ENCODE data around the gene OR2AJ1. TPM values are rescaled to one million over a fixed set of nuclear protein-coding genes. Genes with fewer than 3 reads are reported as not detected.

The OR2AJ1 gene
- total and polyA plus RNA-seq, 9 donors, result not detected

DNA sequence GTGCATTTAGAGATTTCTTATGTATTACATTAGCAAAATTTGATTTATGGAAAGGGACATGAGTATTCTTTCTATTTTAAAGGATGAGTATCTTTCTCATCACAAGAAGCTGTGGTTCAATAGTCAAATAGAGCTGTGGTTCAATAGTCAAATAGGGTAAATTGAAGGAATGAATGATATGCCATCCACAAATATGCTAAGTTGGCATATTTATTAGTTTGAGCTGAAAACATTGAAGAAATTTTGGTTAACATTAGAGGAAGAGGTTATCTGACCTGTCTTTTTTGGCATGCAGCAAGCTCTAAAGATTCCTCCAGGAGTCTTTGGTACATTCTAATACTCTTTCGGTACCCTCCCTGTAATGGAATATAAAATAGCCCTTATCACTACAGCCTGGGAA lies 28.7 kb downstream of the OR2AJ1 start:
- WGBS (ENCODE audit: insufficient coverage), result no CpG with 5 or more reads among the region's 1 CpG
- DNase-seq, result no peak

GRCh38 chr1:247961791-247962190 lies 37.1 kb downstream of the OR2AJ1 start:
- H3K4me1 ChIP-seq (ENCODE audit: control insufficient read depth, insufficient read depth, low read length), result no peaks in the 10 kb centered on the region
- peaks cover 11% of the 10 kb centered on the region for H3K9me3 ChIP-seq (replicated peaks; ENCODE audit: control insufficient read depth, low read depth, low read length)
- H3K27ac ChIP-seq (ENCODE audit: low read length), result no peak overlapping the region
- H3K4me3 ChIP-seq (ENCODE audit: low read length), result no peak overlapping the region
- DNase-seq, result no peak
- no peaks in the 10 kb centered on the region for H3K27me3 ChIP-seq (ENCODE audit: control insufficient read depth, insufficient read depth, low read length)
- WGBS (ENCODE audit: insufficient coverage), result no CpG with 5 or more reads among the region's 3 CpGs
- no peaks in the 10 kb centered on the region for H3K36me3 ChIP-seq (ENCODE audit: control insufficient read depth, insufficient read depth, low read length)

More for the DNA sequence above, 28.7 kb downstream of the OR2AJ1 start:
- H3K4me1 ChIP-seq (ENCODE audit: control insufficient read depth, insufficient read depth, low read length), result no peaks in the 10 kb centered on the region
- H3K36me3 ChIP-seq (ENCODE audit: control insufficient read depth, insufficient read depth, low read length), result no peaks in the 10 kb centered on the region
- H3K27ac ChIP-seq (ENCODE audit: low read length), result no peak overlapping the region
- peaks cover 22% of the 10 kb centered on the region for H3K9me3 ChIP-seq (replicated peaks; ENCODE audit: control insufficient read depth, low read depth, low read length)
- no peak overlapping the region for H3K4me3 ChIP-seq (ENCODE audit: low read length)
- H3K27me3 ChIP-seq (ENCODE audit: control insufficient read depth, insufficient read depth, low read length), result no peaks in the 10 kb centered on the region

DNA sequence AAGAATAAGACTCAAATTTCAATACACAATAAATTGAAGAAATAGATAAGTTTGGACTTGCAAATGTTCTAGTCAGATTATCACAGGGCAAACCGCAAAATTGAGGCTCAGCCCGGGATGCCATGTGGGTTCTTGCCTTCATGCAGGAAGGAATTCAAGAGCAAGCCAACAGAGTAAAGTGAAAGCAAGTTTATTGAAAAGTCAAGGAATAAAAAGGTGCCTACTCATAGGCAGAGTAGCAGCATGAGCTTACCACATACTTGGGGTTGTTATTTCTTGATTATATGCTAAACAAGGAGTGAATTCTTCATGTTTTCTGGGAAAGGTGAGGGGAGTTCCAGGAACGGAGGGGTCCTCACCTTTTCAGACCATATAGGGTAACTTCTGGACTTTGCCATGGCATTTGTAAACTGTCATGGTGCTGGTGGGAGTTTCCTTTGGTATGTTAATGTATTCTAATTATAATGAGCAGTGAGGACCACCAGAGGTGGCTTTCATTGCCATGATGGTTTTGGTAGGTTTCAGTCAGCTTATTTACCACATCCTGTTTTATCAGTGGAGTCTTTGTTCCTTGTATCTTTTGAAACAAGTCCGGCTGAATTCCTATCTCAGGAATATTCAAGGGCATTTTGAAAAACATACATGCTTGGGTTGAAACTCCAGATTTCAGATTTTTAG lies 38.4 kb downstream of the OR2AJ1 start:
- Histone ChIP-seq H3K4me3 (ENCODE audit: low read length) (no peak overlapping the region), H3K27ac (ENCODE audit: low read length) (no peak overlapping the region), H3K36me3 (ENCODE audit: control insufficient read depth, insufficient read depth, low read length) (no peaks in the 10 kb centered on the region), H3K27me3 (ENCODE audit: control insufficient read depth, insufficient read depth, low read length) (no peaks in the 10 kb centered on the region), H3K4me1 (ENCODE audit: control insufficient read depth, insufficient read depth, low read length) (no peaks in the 10 kb centered on the region), H3K9me3 (replicated peaks; ENCODE audit: control insufficient read depth, low read depth, low read length) (peaks cover 11% of the 10 kb centered on the region)
- no peak for DNase-seq
- WGBS (ENCODE audit: insufficient coverage), result 50% methylated on average over 1 of the region's 4 CpGs

DNA sequence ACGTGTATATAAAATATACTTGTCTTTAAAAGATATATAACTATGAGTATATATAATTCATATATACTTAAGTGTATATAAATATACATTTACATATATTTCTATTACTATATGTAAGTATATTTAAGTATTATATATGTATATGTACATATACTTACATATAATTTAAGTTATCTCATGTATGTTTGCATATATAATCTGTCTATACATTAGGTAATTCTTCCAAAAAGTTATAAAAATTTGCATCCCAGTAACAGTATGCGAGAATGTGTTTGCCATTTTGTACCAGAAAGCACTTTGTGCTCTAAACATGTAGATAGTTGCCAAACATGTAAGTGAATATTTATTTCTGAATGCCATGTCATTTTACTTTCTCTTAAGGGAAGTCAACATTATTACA lies 40.2 kb downstream of the OR2AJ1 start, which contains the start of gene OR2AK2:
TSS of gene OR2AK2 (plus strand) at position 301 of the 400 bp plus-strand sequence. CDS start 144 bp downstream, outside the sequence.
- no peaks in the 10 kb centered on the region for H3K27me3 ChIP-seq (ENCODE audit: control insufficient read depth, insufficient read depth, low read length)
- WGBS (ENCODE audit: insufficient coverage), result no CpG with 5 or more reads among the region's 2 CpGs
- H3K27ac ChIP-seq (ENCODE audit: low read length), result no peak within 1 kb of the TSS

DNA sequence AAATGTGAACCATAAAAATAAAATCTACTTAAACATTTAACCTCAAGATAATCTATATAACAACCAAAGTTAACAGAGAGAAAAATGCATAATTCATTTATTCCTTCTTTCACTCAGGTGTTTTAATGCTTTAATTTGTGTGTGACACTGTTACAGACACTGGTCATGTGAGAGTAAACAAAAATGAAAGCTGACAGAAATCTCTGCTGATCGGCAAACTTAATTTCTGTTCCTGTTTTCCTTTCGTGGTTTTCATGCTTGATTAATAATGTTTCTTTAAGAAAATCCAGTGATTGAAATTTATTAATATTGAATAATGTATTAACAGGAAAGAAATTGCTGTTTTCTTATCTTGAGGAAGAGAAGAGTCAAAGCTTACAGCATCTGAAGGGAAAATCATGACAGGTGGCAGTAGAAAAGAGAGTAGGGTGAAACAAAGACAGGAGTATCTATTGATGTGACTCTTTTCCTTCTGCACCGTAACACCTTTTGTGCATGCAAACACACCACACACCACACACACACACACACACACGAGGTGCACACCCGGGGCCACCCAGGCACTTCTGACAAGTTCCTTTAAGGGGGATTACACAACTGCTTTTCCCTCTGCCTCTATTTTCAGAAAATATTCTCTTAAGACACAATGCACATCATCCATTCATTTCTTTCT lies 42.0 kb downstream of the OR2AJ1 start:
- WGBS (ENCODE audit: insufficient coverage), result 0% methylated on average over 1 of the region's 5 CpGs
- H3K27me3 ChIP-seq (ENCODE audit: control insufficient read depth, insufficient read depth, low read length), result no peaks in the 10 kb centered on the region
- DNase-seq, result peak; percentile 7
- H3K9me3 ChIP-seq (replicated peaks; ENCODE audit: control insufficient read depth, low read depth, low read length), result peaks cover 18% of the 10 kb centered on the region
- no peak overlapping the region for H3K27ac ChIP-seq (ENCODE audit: low read length)
- H3K4me1 ChIP-seq (ENCODE audit: control insufficient read depth, insufficient read depth, low read length), result no peaks in the 10 kb centered on the region
- no peak overlapping the region for H3K4me3 ChIP-seq (ENCODE audit: low read length)
- H3K36me3 ChIP-seq (ENCODE audit: control insufficient read depth, insufficient read depth, low read length), result no peaks in the 10 kb centered on the region

More for the DNA sequence above, 40.2 kb downstream of the OR2AJ1 start, which contains the start of gene OR2AK2:
- Histone ChIP-seq H3K36me3 (ENCODE audit: control insufficient read depth, insufficient read depth, low read length) (no peaks in the 10 kb centered on the region), H3K9me3 (replicated peaks; ENCODE audit: control insufficient read depth, low read depth, low read length) (peaks cover 13% of the 10 kb centered on the region), H3K4me3 (ENCODE audit: low read length) (no peak within 1 kb of the TSS), H3K4me1 (ENCODE audit: control insufficient read depth, insufficient read depth, low read length) (no peaks in the 10 kb centered on the region)
- no peak for DNase-seq

Other genes with a start within 250 kb of the OR2AJ1 start
- not detected for gene OR13G1, start 245.2 kb upstream of the OR2AJ1 start, total RNA-seq
- under 1 TPM in 1 of 8 donors, not detected in 7; 0.08 TPM for gene OR13G1, start 245.2 kb upstream of the OR2AJ1 start, polyA plus RNA-seq (ENCODE audit: insufficient read depth in 1 of 8, insufficient read length in 8 of 8, low replicate concordance in 1 of 8)
- gene OR6F1, start 208.2 kb upstream of the OR2AJ1 start, total RNA-seq, result not detected
- not detected for gene OR6F1, start 208.2 kb upstream of the OR2AJ1 start, polyA plus RNA-seq (ENCODE audit: insufficient read depth in 1 of 8, insufficient read length in 8 of 8, low replicate concordance in 1 of 8)
- gene OR14K1, start 186.3 kb upstream of the OR2AJ1 start, total RNA-seq, result not detected
- gene OR14K1, start 186.3 kb upstream of the OR2AJ1 start, polyA plus RNA-seq (ENCODE audit: insufficient read depth in 1 of 8, insufficient read length in 8 of 8, low replicate concordance in 1 of 8), result not detected
- not detected for gene OR14A2, start 176.7 kb upstream of the OR2AJ1 start, total RNA-seq
- gene OR14A2, start 176.7 kb upstream of the OR2AJ1 start, polyA plus RNA-seq (ENCODE audit: insufficient read depth in 1 of 8, insufficient read length in 8 of 8, low replicate concordance in 1 of 8), result not detected
- not detected for gene OR1C1, start 164.3 kb upstream of the OR2AJ1 start, total RNA-seq
- gene OR1C1, start 164.3 kb upstream of the OR2AJ1 start, polyA plus RNA-seq (ENCODE audit: insufficient read depth in 1 of 8, insufficient read length in 8 of 8, low replicate concordance in 1 of 8), result not detected
- not detected for gene OR14A16, start 100.8 kb upstream of the OR2AJ1 start, total RNA-seq
- not detected for gene OR14A16, start 100.8 kb upstream of the OR2AJ1 start, polyA plus RNA-seq (ENCODE audit: insufficient read depth in 1 of 8, insufficient read length in 8 of 8, low replicate concordance in 1 of 8)
- not detected for gene OR11L1, start 83.0 kb upstream of the OR2AJ1 start, total RNA-seq
- not detected for gene OR11L1, start 83.0 kb upstream of the OR2AJ1 start, polyA plus RNA-seq (ENCODE audit: insufficient read depth in 1 of 8, insufficient read length in 8 of 8, low replicate concordance in 1 of 8)
- 1.6 TPM for gene TRIM58, start 67.7 kb upstream of the OR2AJ1 start, total RNA-seq
- 1 to 10 TPM; 1.4 to 6.4 (median 3.6) TPM for gene TRIM58, start 67.7 kb upstream of the OR2AJ1 start, polyA plus RNA-seq (ENCODE audit: insufficient read depth in 1 of 8, insufficient read length in 8 of 8, low replicate concordance in 1 of 8)
- 0.27 TPM for gene OR2W3, start 29.3 kb upstream of the OR2AJ1 start, total RNA-seq
- gene OR2W3, start 29.3 kb upstream of the OR2AJ1 start, polyA plus RNA-seq (ENCODE audit: insufficient read depth in 1 of 8, insufficient read length in 8 of 8, low replicate concordance in 1 of 8), result 1 to 10 TPM in 4 of 8 donors, under 1 TPM in 4; 0.68 to 1.5 (median 1.0) TPM
- not detected for gene OR2T8, start 4.6 kb upstream of the OR2AJ1 start, total RNA-seq
- under 1 TPM in 3 of 8 donors, not detected in 5; 0.12 to 0.27 (median 0.14) TPM for gene OR2T8, start 4.6 kb upstream of the OR2AJ1 start, polyA plus RNA-seq (ENCODE audit: insufficient read depth in 1 of 8, insufficient read length in 8 of 8, low replicate concordance in 1 of 8)
- not detected for gene OR2L8, start 24.0 kb downstream of the OR2AJ1 start, total RNA-seq
- not detected for gene OR2L8, start 24.0 kb downstream of the OR2AJ1 start, polyA plus RNA-seq (ENCODE audit: insufficient read depth in 1 of 8, insufficient read length in 8 of 8, low replicate concordance in 1 of 8)
- not detected for gene OR2AK2, start 40.3 kb downstream of the OR2AJ1 start, total RNA-seq
- not detected for gene OR2AK2, start 40.3 kb downstream of the OR2AJ1 start, polyA plus RNA-seq (ENCODE audit: insufficient read depth in 1 of 8, insufficient read length in 8 of 8, low replicate concordance in 1 of 8)
- gene OR2L5, start 88.8 kb downstream of the OR2AJ1 start, total RNA-seq, result not detected
- gene OR2L5, start 88.8 kb downstream of the OR2AJ1 start, polyA plus RNA-seq (ENCODE audit: insufficient read depth in 1 of 8, insufficient read length in 8 of 8, low replicate concordance in 1 of 8), result not detected
- 0.04 TPM for gene OR2L2, start 105.2 kb downstream of the OR2AJ1 start, total RNA-seq
- gene OR2L2, start 105.2 kb downstream of the OR2AJ1 start, polyA plus RNA-seq (ENCODE audit: insufficient read depth in 1 of 8, insufficient read length in 8 of 8, low replicate concordance in 1 of 8), result under 1 TPM in 2 of 8 donors, not detected in 6; 0.04 to 0.16 TPM
- not detected for gene OR2L3, start 121.9 kb downstream of the OR2AJ1 start, total RNA-seq
- gene OR2L3, start 121.9 kb downstream of the OR2AJ1 start, polyA plus RNA-seq (ENCODE audit: insufficient read depth in 1 of 8, insufficient read length in 8 of 8, low replicate concordance in 1 of 8), result not detected
- not detected for gene OR2L13, start 170.3 kb downstream of the OR2AJ1 start, total RNA-seq
- not detected for gene OR2L13, start 170.3 kb downstream of the OR2AJ1 start, polyA plus RNA-seq (ENCODE audit: insufficient read depth in 1 of 8, insufficient read length in 8 of 8, low replicate concordance in 1 of 8)
- gene OR2M5, start 220.3 kb downstream of the OR2AJ1 start, total RNA-seq, result not detected
- gene OR2M5, start 220.3 kb downstream of the OR2AJ1 start, polyA plus RNA-seq (ENCODE audit: insufficient read depth in 1 of 8, insufficient read length in 8 of 8, low replicate concordance in 1 of 8), result not detected
- gene OR2M2, start 249.9 kb downstream of the OR2AJ1 start, total RNA-seq, result not detected
- not detected for gene OR2M2, start 249.9 kb downstream of the OR2AJ1 start, polyA plus RNA-seq (ENCODE audit: insufficient read depth in 1 of 8, insufficient read length in 8 of 8, low replicate concordance in 1 of 8)

All from muscle of leg (tissue), 11 donors.